A549 (cell line): Measurements from ENCODE around the gene RASA1. TPM values are rescaled to one million over a fixed set of nuclear protein-coding genes. Genes with fewer than 3 reads are reported as not detected.

Experiments used
- ATAC-seq, 2 experiments: fragments of 200-7000 bp in 1 of 2; fragments of >200 bp in 1 of 2; cut with Nextera tagmentation in 1 of 2; cut with Tn5 transposase in 1 of 2; 3 replicates each; pipeline versions ENCODE4 v1.8.0 to v1.9.1; 2018 to 2020; ENCODE audit warnings: mild to moderate bottlenecking in 1 of 2, moderate library complexity in 1 of 2
- CTCF ChIA-PET: fragments of 300-600 bp; sonication (Branson Sonifier 250); formaldehyde crosslinking; extraction: SDS; loops from one replicate; lab custom pipeline; 2021; ENCODE audit warnings: antibody characterized with exemption, inconsistent platforms; lab: Yijun Ruan, JAX
- POLR2A ChIA-PET: fragments of 350-600 bp; formaldehyde crosslinking; extraction: SDS; loops from one replicate; lab custom pipeline; 2021; ENCODE audit warnings: antibody characterized with exemption, inconsistent platforms; lab: Yijun Ruan, JAX
- DNase-seq, 2 experiments: peaks; one replicate each; pipeline versions ENCODE4 v3.0.0 to v3.0.0-alpha.2; 2011 to 2016; ENCODE audit warnings: low read depth in 1 of 2, low spot score in 1 of 2
- FAIRE-seq: peaks from 2 replicates; lab custom pipeline; 2011; peaks lifted over from hg19 to GRCh38; lab: Jason Lieb, UNC
- H3K27ac ChIP-seq, 2 experiments: fragments of >200 bp; sonication (Bioruptor Twin); formaldehyde crosslinking; 3 replicates each; pipeline ENCODE4 v1.5.1; 2016 to 2017
- H3K4me1 ChIP-seq: fragments of >200 bp; sonication (Bioruptor Twin); formaldehyde crosslinking; 3 replicates; pipeline ENCODE4 v1.6.1; 2016
- H3K4me2 ChIP-seq: fragments of >200 bp; sonication (Bioruptor Twin); formaldehyde crosslinking; 3 replicates; pipeline ENCODE4 v1.6.1; 2016
- H3K4me3 ChIP-seq: fragments of >200 bp; sonication (Bioruptor Twin); formaldehyde crosslinking; 3 replicates; pipeline ENCODE4 v1.5.1; 2016
- H3K9me3 ChIP-seq: fragments of >200 bp; sonication (Bioruptor Twin); formaldehyde crosslinking; 3 replicates; pipeline ENCODE4 v1.6.1; 2016
- CBX8 ChIP-seq: fragments of 200-600 bp; sonication (generic); IDR thresholded peaks from 2 replicates; pipeline ENCODE4 v1.6.1; 2016
- CEBPB ChIP-seq, 2 experiments: fragments of >200 bp in 1 of 2; sonication (Bioruptor Twin) in 1 of 2; formaldehyde crosslinking in 1 of 2; IDR thresholded peaks; 2 replicates each; pipeline ENCODE4 v1.6.1; 2012 to 2016
- CHD4 ChIP-seq: fragments of 200-600 bp; sonication (generic); IDR thresholded peaks from 2 replicates; pipeline ENCODE4 v1.6.1; 2016; ENCODE audit warnings: antibody characterized with exemption, mild to moderate bottlenecking, borderline replicate concordance
- E2F6 ChIP-seq: IDR thresholded peaks from 2 replicates; pipeline ENCODE4 v1.6.1; 2012; ENCODE audit warnings: low read depth, borderline replicate concordance
- EP300 ChIP-seq, 2 experiments: fragments of >200 bp; sonication (Bioruptor Twin); formaldehyde crosslinking; IDR thresholded peaks; 2 replicates in 1 of 2; 3 replicates in 1 of 2; pipeline ENCODE4 v1.6.1; 2016 to 2017
- FOSL2 ChIP-seq, 2 experiments: fragments of 450-650 bp in 1 of 2; fragments of >200 bp in 1 of 2; sonication (Bioruptor Twin) in 1 of 2; formaldehyde crosslinking; IDR thresholded peaks; 2 replicates each; pipeline versions ENCODE4 v1.5.0 to v1.6.1; 2016 to 2020; ENCODE audit warnings: mild to moderate bottlenecking in 1 of 2, moderate library complexity in 1 of 2
- FOXS1 ChIP-seq: fragments of 250-450 bp; sonication (Bioruptor Pico); IDR thresholded peaks from 2 replicates; pipeline ENCODE4 v1.5.0; 2020; ENCODE audit warnings: mild to moderate bottlenecking, moderate library complexity
- GATA3 ChIP-seq: IDR thresholded peaks from 2 replicates; pipeline ENCODE4 v1.6.1; 2012; ENCODE audit warnings: borderline replicate concordance
- HDAC2 ChIP-seq: fragments of 200-600 bp; sonication (generic); IDR thresholded peaks from 2 replicates; pipeline ENCODE4 v1.6.1; 2016
- HES2 ChIP-seq: fragments of >200 bp; sonication (Bioruptor Twin); formaldehyde crosslinking; IDR thresholded peaks from 2 replicates; pipeline ENCODE4 v1.6.1; 2016
- HOXB13 ChIP-seq: fragments of 250-450 bp; sonication (Bioruptor Pico); IDR thresholded peaks from 2 replicates; pipeline ENCODE4 v1.5.0; 2020; ENCODE audit warnings: low read depth, mild to moderate bottlenecking, moderate library complexity
- HOXB5 ChIP-seq: fragments of 250-450 bp; sonication (Bioruptor Pico); IDR thresholded peaks from 2 replicates; pipeline ENCODE4 v1.5.0; 2020; ENCODE audit warnings: mild to moderate bottlenecking, moderate library complexity
- JUNB ChIP-seq: fragments of >200 bp; sonication (Bioruptor Twin); formaldehyde crosslinking; IDR thresholded peaks from 2 replicates; pipeline ENCODE4 v1.6.1; 2016
- KDM1A ChIP-seq: fragments of 200-600 bp; sonication (generic); IDR thresholded peaks from 2 replicates; pipeline ENCODE4 v1.6.1; 2016; ENCODE audit warnings: low read depth, mild to moderate bottlenecking
- KDM5A ChIP-seq: fragments of 200-600 bp; sonication (generic); IDR thresholded peaks from 2 replicates; pipeline ENCODE4 v1.6.1; 2016; ENCODE audit warnings: antibody characterized with exemption, mild to moderate bottlenecking
- MAFK ChIP-seq: fragments of 450-650 bp; IDR thresholded peaks from 2 replicates; pipeline ENCODE4 v1.6.1; 2014; ENCODE audit not compliant: partially characterized antibody
- MYC ChIP-seq: IDR thresholded peaks from 2 replicates; pipeline ENCODE4 v1.6.1; 2012; ENCODE audit warnings: mild to moderate bottlenecking, inconsistent platforms, low read length, improper control_type of control experiment, borderline replicate concordance
- NFE2L2 ChIP-seq: fragments of 150-350 bp; conservative IDR thresholded peaks from 2 replicates; pipeline ENCODE4 v1.6.1; 2014; ENCODE audit warnings: low read length
- NPAS2 ChIP-seq: fragments of 250-450 bp; sonication (Bioruptor Pico); IDR thresholded peaks from 2 replicates; pipeline ENCODE4 v1.8.0; 2022; ENCODE audit warnings: mild to moderate bottlenecking, moderate library complexity, borderline replicate concordance
- NR3C1 ChIP-seq: fragments of >200 bp; sonication (Bioruptor Twin); formaldehyde crosslinking; IDR thresholded peaks from 3 replicates; pipeline ENCODE4 v1.6.1; 2017
- PBX3 ChIP-seq: IDR thresholded peaks from 2 replicates; pipeline ENCODE4 v1.6.1; 2012
- PHF8 ChIP-seq: fragments of 200-600 bp; sonication (generic); IDR thresholded peaks from 2 replicates; pipeline ENCODE4 v1.6.1; 2016; ENCODE audit warnings: low read depth, mild to moderate bottlenecking, antibody characterized with exemption, moderate library complexity, borderline replicate concordance
- RAD21 ChIP-seq, 2 experiments: fragments of >200 bp in 1 of 2; sonication (Bioruptor Twin) in 1 of 2; formaldehyde crosslinking in 1 of 2; IDR thresholded peaks in 1 of 2; conservative IDR thresholded peaks in 1 of 2; 2 replicates in 1 of 2; 3 replicates in 1 of 2; pipeline ENCODE4 v1.6.1; 2012 to 2018; ENCODE audit warnings: inconsistent platforms in 1 of 2
- RCOR1 ChIP-seq: fragments of 150-350 bp; IDR thresholded peaks from 2 replicates; pipeline ENCODE4 v1.6.1; 2014; ENCODE audit warnings: antibody characterized with exemption, low read length, low read depth
- RFX5 ChIP-seq: fragments of 450-650 bp; IDR thresholded peaks from 2 replicates; pipeline ENCODE4 v1.7.1; 2014; ENCODE audit warnings: antibody characterized with exemption, mild to moderate bottlenecking, moderate library complexity
- USF2 ChIP-seq: fragments of 450-650 bp; IDR thresholded peaks from 2 replicates; pipeline ENCODE4 v1.6.1; 2014; ENCODE audit warnings: antibody characterized with exemption
- ZC3H11A ChIP-seq: fragments of 450-650 bp; IDR thresholded peaks from 2 replicates; pipeline ENCODE4 v1.6.1; 2014; ENCODE audit warnings: antibody characterized with exemption, mild to moderate bottlenecking
- WGBS: methylation state at CpG from one replicate; pipeline ENCODE4 v1.1.6; 2017; ENCODE audit errors: missing lambda C conversion rate; 5-methylcytosine and 5-hydroxymethylcytosine counted together
- polyA plus RNA-seq, 4 experiments: library from polyadenylated mRNA; depleted of rRNA in 3 of 4; stranded (reverse); fragments of >200 nt; fragmentation: RNase III in 1 of 4; extraction: RNeasy Plus Mini Kit Qiagen cat#74134 plus additional on column Dnase treatment in 1 of 4; gene quantifications; 2 replicates in 3 of 4; 3 replicates in 1 of 4; pipeline ENCODE4 v1.2.3, GENCODE V29; 2011 to 2017

RASA1 gene
- polyA plus RNA-seq, 2 of the 4 experiments (the other 2 are of a cell fraction) = 18.3 to 41.5 TPM

- POLR2A ChIA-PET = no interaction called here
- DNase-seq (peak in 1 of 2 experiments; percentile 22), ATAC-seq (peak; percentile 60 to 64; a peak in 4 of 6 replicates), FAIRE-seq (no peak)
- 15% methylated on average over 2 of the region's 2 CpGs for WGBS
- peak overlapping the region; percentile 73 for H3K4me2 ChIP-seq
- CTCF ChIA-PET = no interaction called here
- peak overlapping the region; percentile 6; the same call in 2 of the 3 replicates for H3K4me3 ChIP-seq
- TF ChIP-seq HES2 (no peak), CEBPB (IDR thresholded peaks at IDR 0.05) (0 out of 4 replicates have a peak, but pooled peaks of 1 of the 2 experiments have one; percentile 18), RCOR1 (no peak), FOSL2 (IDR thresholded peaks at IDR 0.05) (peak; percentile 80), FOSL2 (CRISPR knock-in tag; IDR thresholded peaks at IDR 0.05) (peak; percentile 74), GATA3 (peak; percentile 38; the same call in 1 of the 2 replicates), JUNB (peak; percentile 77), PBX3 (peak; percentile 39; the same call in 1 of the 2 replicates)
- peaks cover 56% of the 10 kb centered on the region for H3K4me1 ChIP-seq
- no peaks in the 10 kb centered on the region for H3K9me3 ChIP-seq
- peak overlapping the region; percentile 62 to 80 for H3K27ac ChIP-seq
These were observed 125.6 kb downstream of the RASA1 start for GRCh38 chr5:87393331-87393730.

GRCh38 chr5:87394411-87395165, 126.9 kb downstream of the RASA1 start:
- H3K27ac ChIP-seq = peak overlapping the region in 1 of 2 experiments; percentile 62; a peak in 5 of 6 replicates
- WGBS = 71% methylated on average over 3 of the region's 3 CpGs

GRCh38 chr5:87398981-87399614, 131.4 kb downstream of the RASA1 start:
- FAIRE-seq (no peak), ATAC-seq (no peak), DNase-seq (no peak)
- WGBS = 95% methylated on average over 5 of the region's 5 CpGs
- ChIA-PET POLR2A (no interaction called here), CTCF (interaction anchor here (0.6 to 2.9 kb wide), 8 partner anchors 11 to 329 kb away, joined by 3 to 18 read pairs (median 8); partner anchors contain the start of gene CCNH)
- peaks cover 17% of the 10 kb centered on the region for H3K4me1 ChIP-seq
- TF ChIP-seq EP300 (IDR thresholded peaks at IDR 0.05) (no peak), MAFK (peak; percentile 97)
- H3K27ac ChIP-seq = no peak overlapping the region
- H3K4me3 ChIP-seq = no peak overlapping the region
- no peaks in the 10 kb centered on the region for H3K9me3 ChIP-seq
- no peak overlapping the region for H3K4me2 ChIP-seq

More at GRCh38 chr5:87394411-87395165, 126.9 kb downstream of the RASA1 start:
- TF ChIP-seq KDM5A = no peak
- peak; percentile 45 to 57; a peak in 2 of 4 replicates for TF ChIP-seq CEBPB (IDR thresholded peaks at IDR 0.05)
- peak; percentile 61; the same call in 1 of the 2 replicates for TF ChIP-seq JUNB
- DNase-seq (peak in 1 of 2 experiments; percentile 17), ATAC-seq (peak; percentile 44 to 51; a peak in 5 of 6 replicates), FAIRE-seq (peak; percentile 13)
- Histone ChIP-seq H3K9me3 (no peaks in the 10 kb centered on the region), H3K4me3 (no peak overlapping the region), H3K4me2 (peak overlapping the region; percentile 73), H3K4me1 (peaks cover 56% of the 10 kb centered on the region)
- ChIA-PET CTCF (interaction anchor here (0.8 to 1.3 kb wide), 2 partner anchors 130 to 324 kb away, joined by 3 to 5 read pairs; no protein-coding TSS in a partner anchor), POLR2A (no interaction called here)

- Histone ChIP-seq H3K4me2 (no peak overlapping the region), H3K27ac (no peak overlapping the region), H3K4me3 (no peak overlapping the region), H3K9me3 (no peaks in the 10 kb centered on the region), H3K4me1 (peaks cover 11% of the 10 kb centered on the region)
- ATAC-seq (no peak), FAIRE-seq (no peak), DNase-seq (no peak)
- ChIA-PET POLR2A (interaction anchor here (1.0 to 1.3 kb wide), 3 partner anchors 13 to 330 kb away, joined by 3 to 5 read pairs (median 4); partner anchors contain the start of genes CCNH and RASA1), CTCF (interaction anchor here (0.6 to 2.9 kb wide), 16 partner anchors 9 to 337 kb away, joined by 3 to 18 read pairs (median 5); partner anchors contain the start of genes CCNH and RASA1)
- WGBS = 78% methylated on average over 2 of the region's 2 CpGs
- TF ChIP-seq FOXS1 (CRISPR knock-in tag) = no peak
- TF ChIP-seq KDM1A = no peak
- TF ChIP-seq HDAC2 = no peak
- TF ChIP-seq NR3C1 = no peak
- TF ChIP-seq RAD21 (conservative IDR thresholded peaks at IDR 0.05 in 1 of 2, IDR thresholded peaks at IDR 0.05 in 1 of 2) = no peak
- TF ChIP-seq ZC3H11A = no peak
- no peak for TF ChIP-seq NFE2L2
- TF ChIP-seq MYC = no peak
- no peak for TF ChIP-seq HOXB5 (CRISPR knock-in tag)
- TF ChIP-seq E2F6 = no peak
- no peak for TF ChIP-seq CHD4
- no peak for TF ChIP-seq CBX8
- TF ChIP-seq HOXB13 (CRISPR knock-in tag) = no peak
- no peak for TF ChIP-seq NPAS2 (CRISPR knock-in tag)
- no peak for TF ChIP-seq USF2
- no peak for TF ChIP-seq RFX5
- TF ChIP-seq PHF8 = no peak
These were observed 132.0 kb downstream of the RASA1 start for GRCh38 chr5:87399720-87400119.
